HFFc6 (cell line): ENCODE results near the gene LRFN2. TPM values are rescaled to one million over a fixed set of nuclear protein-coding genes. Genes with fewer than 3 reads are reported as not detected.
A peak's percentile ranks its signal among the peaks of the same experiment; 100 is the strongest.

Source experiments
- DNase-seq: peaks from one replicate; pipeline ENCODE4 v3.0.0-alpha.2; 2018
- H3K27ac Mint-ChIP-seq: 2 replicates; pipeline ENCODE4 v1.8.0; 2020; ENCODE audit warnings: mild to moderate bottlenecking, mixed read lengths
- H3K27me3 Mint-ChIP-seq: 2 replicates; pipeline ENCODE4 v1.8.0; 2021; ENCODE audit warnings: mild to moderate bottlenecking, moderate library complexity, mixed read lengths; ENCODE audit not compliant: insufficient read depth
- H3K36me3 Mint-ChIP-seq: 2 replicates; pipeline ENCODE4 v1.8.0; 2021; ENCODE audit warnings: low read depth, mixed read lengths
- H3K4me1 Mint-ChIP-seq: 2 replicates; pipeline ENCODE4 v1.8.0; 2020; ENCODE audit warnings: low read depth, mixed read lengths
- H3K4me3 Mint-ChIP-seq: 2 replicates; pipeline ENCODE4 v1.8.0; 2020; ENCODE audit warnings: mild to moderate bottlenecking, moderate library complexity, mixed read lengths
- H3K9me3 Mint-ChIP-seq: 2 replicates; pipeline ENCODE4 v1.8.0; 2020; ENCODE audit warnings: mild to moderate bottlenecking, mixed read lengths
- CTCF ChIP-seq: fragments of 200-600 bp; sonication (generic); IDR thresholded peaks from 2 replicates; pipeline ENCODE4 v1.5.0; 2021; ENCODE audit warnings: antibody characterized with exemption, mild to moderate bottlenecking
- total RNA-seq, 6 experiments: library from RNA; stranded (reverse); fragmentation: NEBNext Ultra II Directional; extraction: Animal tissue kit (Norgen Biotek cat#: 25700); gene quantifications; 2 replicates in 1 of 6; 3 replicates in 5 of 6; pipeline ENCODE4 v1.2.3, GENCODE V29; 2021

LRFN2 gene
- total RNA-seq, 6 experiments from 2014 or later: not detected

DNA sequence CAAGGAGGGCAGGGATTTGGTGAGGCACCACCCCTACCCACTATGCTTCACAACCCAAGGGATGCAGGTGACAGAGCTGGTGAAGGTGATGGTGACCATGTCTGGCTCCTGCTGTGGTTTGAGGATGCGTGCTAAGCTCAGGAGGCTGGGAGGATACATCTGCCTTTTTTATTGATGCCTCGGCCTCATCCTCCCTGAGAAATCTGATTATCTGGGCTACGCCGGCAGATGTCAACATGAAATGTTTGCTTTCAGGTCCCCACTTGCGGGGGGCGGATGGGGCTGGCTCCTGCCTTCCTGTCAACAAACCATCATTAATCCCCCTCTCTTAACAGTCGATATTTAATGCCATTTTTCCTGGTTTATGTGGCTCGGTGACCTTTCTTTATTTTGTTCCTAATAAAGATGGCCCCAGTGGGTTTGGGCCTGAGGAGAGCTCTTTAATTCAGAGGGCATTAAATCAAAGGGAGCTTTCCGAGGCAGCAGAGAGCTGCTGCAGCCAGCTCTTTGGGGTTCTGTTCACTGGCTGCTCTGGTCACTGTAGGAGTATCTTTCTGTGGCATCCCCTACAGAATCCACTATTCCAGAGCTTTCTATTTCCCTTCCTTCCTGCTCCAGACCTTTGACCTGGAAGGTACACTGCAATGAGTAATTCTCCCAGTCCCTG is 33.5 kb upstream of the LRFN2 start:
- H3K4me1 Mint-ChIP-seq: no peaks in the 10 kb centered on the region
- no peaks in the 10 kb centered on the region for H3K36me3 Mint-ChIP-seq
- H3K27ac Mint-ChIP-seq: no peak overlapping the region
- DNase-seq: no peak
- no peak overlapping the region for H3K4me3 Mint-ChIP-seq
- H3K9me3 Mint-ChIP-seq: no peaks in the 10 kb centered on the region; the same call in 1 of the 2 replicates
- peaks cover 8% of the 10 kb centered on the region for H3K27me3 Mint-ChIP-seq
- no peak for TF ChIP-seq CTCF

GRCh38 chr6:40614671-40615070 is 27.5 kb upstream of the LRFN2 start:
- no peak overlapping the region for H3K27ac Mint-ChIP-seq
- TF ChIP-seq CTCF: no peak
- H3K36me3 Mint-ChIP-seq: no peaks in the 10 kb centered on the region
- H3K9me3 Mint-ChIP-seq: no peaks in the 10 kb centered on the region
- no peaks in the 10 kb centered on the region for H3K4me1 Mint-ChIP-seq
- H3K27me3 Mint-ChIP-seq: peaks cover 7% of the 10 kb centered on the region
- no peak overlapping the region for H3K4me3 Mint-ChIP-seq
- DNase-seq: no peak

- peaks cover 7% of the 10 kb centered on the region for H3K27me3 Mint-ChIP-seq
- H3K4me1 Mint-ChIP-seq: no peaks in the 10 kb centered on the region
- no peak for TF ChIP-seq CTCF
Measured at GRCh38 chr6:40611912-40612311, 24.7 kb upstream of the LRFN2 start.

DNA sequence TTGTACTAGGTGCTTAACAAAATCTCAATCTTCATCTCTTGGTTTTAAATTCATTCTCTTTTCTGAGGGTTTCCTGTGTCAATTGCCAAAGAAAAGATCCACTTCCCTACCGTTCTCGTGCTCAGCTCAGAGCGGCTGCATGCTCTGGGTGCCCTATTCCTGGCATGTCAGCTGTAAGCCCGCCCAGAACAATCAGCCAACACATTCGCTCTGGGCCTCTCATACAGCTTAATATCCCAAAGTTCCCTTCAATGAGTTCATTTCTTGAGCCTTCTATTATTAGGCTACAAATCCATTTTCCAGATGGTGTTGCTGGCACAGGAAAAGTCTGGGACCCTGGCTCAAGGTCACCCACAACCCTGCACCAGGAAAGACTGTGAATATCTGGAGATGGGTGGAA is 24.3 kb upstream of the LRFN2 start:
- H3K4me1 Mint-ChIP-seq: no peaks in the 10 kb centered on the region
- no peak for DNase-seq
- no peak overlapping the region for H3K4me3 Mint-ChIP-seq
- H3K27me3 Mint-ChIP-seq: peaks cover 4% of the 10 kb centered on the region
- TF ChIP-seq CTCF: no peak
- H3K36me3 Mint-ChIP-seq: no peaks in the 10 kb centered on the region
- no peaks in the 10 kb centered on the region for H3K9me3 Mint-ChIP-seq
- H3K27ac Mint-ChIP-seq: no peak overlapping the region

More at GRCh38 chr6:40611912-40612311, 24.7 kb upstream of the LRFN2 start:
- H3K9me3 Mint-ChIP-seq: no peaks in the 10 kb centered on the region
- no peaks in the 10 kb centered on the region for H3K36me3 Mint-ChIP-seq
- no peak for DNase-seq
- H3K4me3 Mint-ChIP-seq: no peak overlapping the region
- no peak overlapping the region for H3K27ac Mint-ChIP-seq

DNA sequence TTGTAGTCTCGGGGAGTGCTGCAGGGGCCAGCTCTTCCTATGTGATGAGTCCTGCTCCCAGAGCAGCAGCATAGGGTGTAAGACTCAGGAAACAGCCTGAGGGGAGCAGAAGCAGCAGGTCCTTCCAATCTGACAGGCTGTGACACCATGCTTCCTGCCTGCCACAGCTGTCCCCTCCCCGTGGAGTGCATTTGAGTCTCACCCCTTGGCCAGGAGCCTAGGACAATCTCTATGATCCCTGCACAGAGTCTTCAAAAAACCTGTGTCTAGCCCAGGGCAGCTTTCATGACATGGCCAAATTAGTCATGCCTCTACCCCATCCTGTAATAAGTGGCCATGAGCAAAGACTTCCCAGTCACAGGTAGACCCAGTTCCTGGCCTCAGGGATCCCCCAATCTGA is 23.1 kb upstream of the LRFN2 start:
- no peak for TF ChIP-seq CTCF
- H3K27ac Mint-ChIP-seq: no peak overlapping the region
- DNase-seq: peak; percentile 1
- no peaks in the 10 kb centered on the region for H3K9me3 Mint-ChIP-seq
- H3K27me3 Mint-ChIP-seq: peaks cover 3% of the 10 kb centered on the region
- H3K4me3 Mint-ChIP-seq: no peak overlapping the region
- H3K36me3 Mint-ChIP-seq: no peaks in the 10 kb centered on the region
- no peaks in the 10 kb centered on the region for H3K4me1 Mint-ChIP-seq
